H9 (cell line): ENCODE measurements around the gene MYLK3. TPM values are rescaled to one million over a fixed set of nuclear protein-coding genes. Genes with fewer than 3 reads are reported as not detected.

Experiments used
- DNase-seq: peaks from one replicate; pipeline ENCODE4 v3.0.0-alpha.2; 2017
- H2AFZ ChIP-seq: one replicate; pipeline ENCODE4 v1.6.1; 2013; ENCODE audit warnings: mild to moderate bottlenecking, low read length, control low read depth, moderate library complexity
- H2AK5ac ChIP-seq: 2 replicates; pipeline ENCODE4 v1.6.1; 2013; ENCODE audit warnings: low read length, control low read depth, mixed read lengths; ENCODE audit not compliant: insufficient read length
- H2BK120ac ChIP-seq: one replicate; pipeline ENCODE4 v1.6.1; 2013; ENCODE audit warnings: low read depth, mild to moderate bottlenecking, low read length, control low read depth, inconsistent platforms; ENCODE audit not compliant: poor library complexity, severe bottlenecking
- H2BK12ac ChIP-seq: 2 replicates; pipeline ENCODE4 v1.6.1; 2013; ENCODE audit warnings: low read length, control low read depth, mixed read lengths, low read depth; ENCODE audit not compliant: insufficient read length
- H2BK15ac ChIP-seq: 2 replicates; pipeline ENCODE4 v1.6.1; 2013; ENCODE audit warnings: low read depth, low read length, control low read depth
- H2BK20ac ChIP-seq: one replicate; pipeline ENCODE4 v1.6.1; 2013; ENCODE audit warnings: low read depth, mild to moderate bottlenecking, low read length, control low read depth, inconsistent platforms; ENCODE audit not compliant: poor library complexity, severe bottlenecking
- H2BK5ac ChIP-seq: 2 replicates; pipeline ENCODE4 v1.6.1; 2013; ENCODE audit warnings: low read length, control low read depth, mixed read lengths; ENCODE audit not compliant: insufficient read length
- H3K14ac ChIP-seq: 2 replicates; pipeline ENCODE4 v1.6.1; 2013; ENCODE audit warnings: low read length, control low read depth; ENCODE audit not compliant: insufficient read depth
- H3K18ac ChIP-seq: 2 replicates; pipeline ENCODE4 v1.6.1; 2013; ENCODE audit warnings: low read depth, mild to moderate bottlenecking, mixed read lengths, low read length, control low read depth; ENCODE audit not compliant: insufficient read length
- H3K23ac ChIP-seq: 2 replicates; pipeline ENCODE4 v1.6.1; 2013; ENCODE audit warnings: low read length, control low read depth, mixed read lengths, low read depth; ENCODE audit not compliant: insufficient read length
- H3K23me2 ChIP-seq: 2 replicates; pipeline ENCODE4 v1.6.1; 2013; ENCODE audit warnings: low read depth, mild to moderate bottlenecking, mixed read lengths, low read length, control low read depth; ENCODE audit not compliant: insufficient read length, poor library complexity, severe bottlenecking
- H3K27ac ChIP-seq: 2 replicates; pipeline ENCODE4 v1.5.1; 2013; ENCODE audit warnings: low read length, control low read depth, mixed read lengths, low read depth; ENCODE audit not compliant: insufficient read length
- H3K27me3 ChIP-seq: 2 replicates; pipeline ENCODE4 v1.6.1; 2013; ENCODE audit warnings: low read length, control low read depth, inconsistent platforms; ENCODE audit not compliant: insufficient read depth
- H3K4ac ChIP-seq: 2 replicates; pipeline ENCODE4 v1.6.1; 2013; ENCODE audit warnings: low read depth, mild to moderate bottlenecking, control low read depth, inconsistent platforms, low read length, moderate library complexity
- H3K4me1 ChIP-seq: 2 replicates; pipeline ENCODE4 v1.6.1; 2013; ENCODE audit warnings: low read length, control low read depth, inconsistent platforms; ENCODE audit not compliant: insufficient read depth
- H3K4me2 ChIP-seq: 2 replicates; pipeline ENCODE4 v1.6.1; 2013; ENCODE audit warnings: low read length, control low read depth, mixed read lengths; ENCODE audit not compliant: insufficient read length, insufficient read depth
- H3K56ac ChIP-seq: 2 replicates; pipeline ENCODE4 v1.6.1; 2013; ENCODE audit warnings: low read depth, mild to moderate bottlenecking, mixed read lengths, low read length, control low read depth; ENCODE audit not compliant: insufficient read length
- H3K79me1 ChIP-seq: 2 replicates; pipeline ENCODE4 v1.6.1; 2013; ENCODE audit warnings: low read depth, mild to moderate bottlenecking, moderate library complexity, low read length, control low read depth, inconsistent platforms; ENCODE audit not compliant: insufficient read depth, poor library complexity, severe bottlenecking
- H3K79me2 ChIP-seq: 2 replicates; pipeline ENCODE4 v1.6.1; 2013; ENCODE audit warnings: low read length, control low read depth, inconsistent platforms; ENCODE audit not compliant: insufficient read depth
- H3K9ac ChIP-seq: 2 replicates; pipeline ENCODE4 v1.6.1; 2013; ENCODE audit warnings: low read length, control low read depth, mixed read lengths; ENCODE audit not compliant: insufficient read length; ENCODE audit errors: extremely low read depth
- H3K9me3 ChIP-seq: one replicate; pipeline ENCODE4 v1.6.1; 2013; ENCODE audit warnings: low read depth, low read length, inconsistent platforms; ENCODE audit not compliant: control insufficient read depth
- H3T11ph ChIP-seq: one replicate; pipeline ENCODE4 v1.6.1; 2013; ENCODE audit warnings: mild to moderate bottlenecking, low read length, control low read depth, inconsistent platforms
- H4K20me1 ChIP-seq: one replicate; pipeline ENCODE4 v1.6.1; 2013; ENCODE audit not compliant: control insufficient read depth, insufficient read length, insufficient read depth
- H4K5ac ChIP-seq: 2 replicates; pipeline ENCODE4 v1.6.1; 2013; ENCODE audit warnings: low read depth, mild to moderate bottlenecking, mixed read lengths, low read length, control low read depth; ENCODE audit not compliant: insufficient read length
- H4K8ac ChIP-seq: replicated peaks from 2 replicates; pipeline ENCODE4 v1.6.1; 2013; ENCODE audit warnings: low read length, control low read depth, mixed read lengths, low read depth; ENCODE audit not compliant: insufficient read length
- H4K91ac ChIP-seq: 2 replicates; pipeline ENCODE4 v1.6.1; 2013; ENCODE audit warnings: low read depth, mild to moderate bottlenecking, moderate library complexity, mixed read lengths, low read length, control low read depth; ENCODE audit not compliant: insufficient read length
- H3K27ac Mint-ChIP-seq, 3 experiments: 2 replicates in 2 of 3; 3 replicates in 1 of 3; pipeline ENCODE4 v1.8.0; 2020 to 2021; ENCODE audit warnings: mixed read lengths in 3 of 3, mild to moderate bottlenecking in 1 of 3, moderate library complexity in 1 of 3
- H3K27me3 Mint-ChIP-seq: 2 replicates; pipeline ENCODE4 v1.8.0; 2021; ENCODE audit warnings: low read depth, mild to moderate bottlenecking, moderate library complexity, mixed read lengths
- H3K36me3 Mint-ChIP-seq, 3 experiments: 2 replicates in 2 of 3; 3 replicates in 1 of 3; pipeline ENCODE4 v1.8.0; 2020 to 2021; ENCODE audit warnings: low read depth in 3 of 3, mixed read lengths in 3 of 3; ENCODE audit not compliant: insufficient read depth in 1 of 3
- H3K4me1 Mint-ChIP-seq, 2 experiments: 2 replicates each; pipeline ENCODE4 v1.8.0; 2020; ENCODE audit warnings: mixed read lengths in 2 of 2
- H3K4me3 Mint-ChIP-seq, 2 experiments: 2 replicates in 1 of 2; 3 replicates in 1 of 2; pipeline ENCODE4 v1.8.0; 2020 to 2021; ENCODE audit warnings: mild to moderate bottlenecking in 2 of 2, mixed read lengths in 2 of 2, moderate library complexity in 1 of 2
- H3K9me3 Mint-ChIP-seq, 2 experiments: 2 replicates in 1 of 2; 3 replicates in 1 of 2; pipeline ENCODE4 v1.8.0; 2020; ENCODE audit warnings: mild to moderate bottlenecking in 2 of 2, mixed read lengths in 2 of 2, moderate library complexity in 1 of 2
- CTCF ChIP-seq: fragments of 200-600 bp; sonication (generic); conservative IDR thresholded peaks from 3 replicates; pipeline ENCODE4 v1.8.0; 2021; ENCODE audit warnings: antibody characterized with exemption, mild to moderate bottlenecking
- WGBS: extraction: QIAGEN DNeasy Blood & Tissue Kit; methylation state at CpG from one replicate; pipeline ENCODE4 v1.1.7; 2013; ENCODE audit warnings: missing lambda C conversion rate, low lambda C conversion rate, mixed read lengths; ENCODE audit not compliant: insufficient read length; ENCODE audit errors: extremely low coverage; 5-methylcytosine and 5-hydroxymethylcytosine counted together
- total RNA-seq: library from RNA; stranded (reverse); gene quantifications from 2 replicates; pipeline ENCODE4 v1.2.1, GENCODE V29; 2021

MYLK3 gene
- total RNA-seq, 1 experiment from 2014 or later, result 0.90 TPM

GRCh38 chr16:46745617-46746016 is 2.5 kb downstream of the MYLK3 start:
- no peak overlapping the region for H3K23ac ChIP-seq
- no peak for TF ChIP-seq CTCF
- H3K23me2 ChIP-seq, result no peaks in the 10 kb centered on the region
- no peak overlapping the region for H3K4ac ChIP-seq
- no peak overlapping the region for H3K18ac ChIP-seq
- H2BK120ac ChIP-seq, result no peak overlapping the region
- no peak overlapping the region for H2BK15ac ChIP-seq
- no peaks in the 10 kb centered on the region for H3K79me1 ChIP-seq
- no CpG with 5 or more reads among the region's 7 CpGs for WGBS
- Mint-ChIP-seq H3K9me3 (no peaks in the 10 kb centered on the region), H3K4me3 (no peak overlapping the region), H3K4me1 (peaks cover 36 to 43% of the 10 kb centered on the region in 2 experiments), H3K36me3 (no peaks in the 10 kb centered on the region), H3K27me3 (no peaks in the 10 kb centered on the region), H3K27ac (peak overlapping the region in 2 of 3 experiments; percentile 40 to 61; a peak in 2 of 7 replicates)
- H2BK20ac ChIP-seq, result no peak overlapping the region
- no peaks in the 10 kb centered on the region for H3K79me2 ChIP-seq
- H3K9ac ChIP-seq, result no peak overlapping the region
- no peak overlapping the region for H3K27ac ChIP-seq
- H2AK5ac ChIP-seq, result no peak overlapping the region
- H3T11ph ChIP-seq, result no peak overlapping the region
- H2BK12ac ChIP-seq, result no peak overlapping the region
- no peak overlapping the region for H2AFZ ChIP-seq
- H3K56ac ChIP-seq, result no peak overlapping the region
- H3K4me1 ChIP-seq, result 0 out of 2 replicates have a peak, but pooled peaks cover 6% of the 10 kb centered on the region
- H3K9me3 ChIP-seq, result no peaks in the 10 kb centered on the region
- no peak overlapping the region for H3K4me2 ChIP-seq
- DNase-seq, result no peak
- H3K14ac ChIP-seq, result no peak overlapping the region
- no peak overlapping the region for H4K91ac ChIP-seq
- no peak overlapping the region for H4K5ac ChIP-seq
- no peaks in the 10 kb centered on the region for H3K27me3 ChIP-seq
- H4K8ac ChIP-seq, result no peak overlapping the region
- no peak overlapping the region for H2BK5ac ChIP-seq
- H4K20me1 ChIP-seq, result no peaks in the 10 kb centered on the region
